ENCODE results near the gene MED13L.
"Not testable (repeated sequence)": the region's sequence is repeated elsewhere in the genome, so short reads cannot be mapped to it uniquely, and the experiment has no call there.

MED13L gene

GRCh38 chr12:116303929-116304328 is 26.4 kb upstream of the MED13L start:
- DNase-seq (ENCODE audit: low read depth in 3 of 3): no peak

- DNase-seq (ENCODE audit: low read depth in 3 of 3): no peak
Measured at GRCh38 chr12:116303066-116303465, 25.6 kb upstream of the MED13L start.

- DNase-seq (ENCODE audit: low read depth in 3 of 3): no peak
Measured at GRCh38 chr12:116302166-116303058, 24.9 kb upstream of the MED13L start.

GRCh38 chr12:116301621-116302020 is 24.1 kb upstream of the MED13L start:
- no peak for DNase-seq (ENCODE audit: low read depth in 3 of 3)

- no peak for DNase-seq (ENCODE audit: low read depth in 3 of 3)
Measured at GRCh38 chr12:116299665-116300328, 22.3 kb upstream of the MED13L start.

- no peak for DNase-seq (ENCODE audit: low read depth in 3 of 3)
Measured at GRCh38 chr12:116299064-116299463, 21.6 kb upstream of the MED13L start.

GRCh38 chr12:116298578-116298977 is 21.1 kb upstream of the MED13L start:
- DNase-seq (ENCODE audit: low read depth in 3 of 3): no peak

GRCh38 chr12:116297224-116297834 is 19.8 kb upstream of the MED13L start:
- DNase-seq (ENCODE audit: low read depth in 3 of 3): no peak

GRCh38 chr12:116295327-116296263 is 18.1 kb upstream of the MED13L start:
- no peak for DNase-seq (ENCODE audit: low read depth in 3 of 3)

- DNase-seq (ENCODE audit: low read depth in 3 of 3): no peak
Measured at GRCh38 chr12:116294454-116295165, 17.1 kb upstream of the MED13L start.

- no peak for DNase-seq (ENCODE audit: low read depth in 3 of 3)
Measured at GRCh38 chr12:116293687-116294453, 16.4 kb upstream of the MED13L start.

GRCh38 chr12:116291218-116291617 is 13.7 kb upstream of the MED13L start:
- DNase-seq (ENCODE audit: low read depth in 3 of 3): no peak

- DNase-seq (ENCODE audit: low read depth in 3 of 3): no peak
Measured at GRCh38 chr12:116288735-116289134, 11.2 kb upstream of the MED13L start.

- DNase-seq (ENCODE audit: low read depth in 3 of 3): no peak
Measured at GRCh38 chr12:116287842-116288301, 10.4 kb upstream of the MED13L start.

- no peak for DNase-seq (ENCODE audit: low read depth in 3 of 3)
Measured at GRCh38 chr12:116284396-116284795, 6.9 kb upstream of the MED13L start.

GRCh38 chr12:116283881-116284280 is 6.4 kb upstream of the MED13L start:
- DNase-seq (ENCODE audit: low read depth in 3 of 3): not testable (repeated sequence)

GRCh38 chr12:116282371-116283286 is 5.1 kb upstream of the MED13L start:
- no peak for DNase-seq (ENCODE audit: low read depth in 3 of 3)

GRCh38 chr12:116280595-116281290 is 3.2 kb upstream of the MED13L start:
- DNase-seq (ENCODE audit: low read depth in 3 of 3): no peak

Data from stimulated activated CD4-positive, alpha-beta T cell treated with anti-CD3 and anti-CD28 coated beads, TNF-alpha, amount 100 ng/mL, for 4 hours (primary cell).